H1 (cell line): ENCODE results near the gene MAP6D1. TPM values are rescaled to one million over a fixed set of nuclear protein-coding genes. Genes with fewer than 3 reads are reported as not detected.

Experiments used
- CTCF ChIA-PET: fragments of 300-600 bp; sonication (Branson Sonifier 250); formaldehyde crosslinking; loops from one replicate; lab custom pipeline; 2021; ENCODE audit not compliant: partially characterized antibody; lab: Charles Lee
- POLR2A ChIA-PET: fragments of 300-600 bp; sonication (Branson Sonifier 250); formaldehyde crosslinking; loops from one replicate; lab custom pipeline; 2021; ENCODE audit warnings: inconsistent platforms; ENCODE audit not compliant: partially characterized antibody; lab: Charles Lee
- DNase-seq, 2 experiments: peaks; one replicate each; pipeline versions ENCODE4 v3.0.0 to v3.0.0-alpha.2; 2010 to 2022; ENCODE audit warnings: low spot score in 2 of 2, low read depth in 1 of 2, mixed read lengths in 1 of 2
- FAIRE-seq: peaks from 2 replicates; lab custom pipeline; 2011; peaks lifted over from hg19 to GRCh38; lab: Jason Lieb, UNC
- H2AFZ ChIP-seq: 2 replicates; pipeline ENCODE4 v1.8.1; 2012; ENCODE audit warnings: low read length, inconsistent platforms
- H2AK5ac ChIP-seq: 2 replicates; pipeline ENCODE4 v1.6.1; 2013; ENCODE audit warnings: low read depth, low read length
- H2BK120ac ChIP-seq: replicated peaks from 2 replicates; pipeline ENCODE3; 2013; ENCODE audit warnings: low read depth, low read length, inconsistent platforms
- H2BK12ac ChIP-seq: 2 replicates; pipeline ENCODE4 v1.6.1; 2013; ENCODE audit warnings: low read depth, low read length
- H2BK15ac ChIP-seq: 2 replicates; pipeline ENCODE4 v1.6.1; 2013; ENCODE audit warnings: low read length
- H2BK20ac ChIP-seq: 2 replicates; pipeline ENCODE4 v1.6.1; 2013; ENCODE audit warnings: low read length
- H2BK5ac ChIP-seq: 2 replicates; pipeline ENCODE4 v1.6.1; 2013; ENCODE audit warnings: low read depth, low read length
- H3K14ac ChIP-seq: 2 replicates; pipeline ENCODE4 v1.6.1; 2013; ENCODE audit warnings: inconsistent platforms; ENCODE audit not compliant: insufficient read length
- H3K18ac ChIP-seq: 2 replicates; pipeline ENCODE4 v1.6.1; 2013; ENCODE audit warnings: low read length; ENCODE audit errors: extremely low read depth
- H3K23ac ChIP-seq: 2 replicates; pipeline ENCODE4 v1.6.1; 2013; ENCODE audit warnings: inconsistent platforms; ENCODE audit not compliant: insufficient read length
- H3K23me2 ChIP-seq: 2 replicates; pipeline ENCODE4 v1.6.1; 2013; ENCODE audit warnings: low read depth, low read length
- H3K27ac ChIP-seq: 2 replicates; pipeline ENCODE4 v1.6.1; 2011; ENCODE audit warnings: low read depth, low read length, inconsistent platforms
- H3K27me3 ChIP-seq, 4 experiments: replicated peaks in 1 of 4; 1 replicate in 1 of 4; 2 replicates in 3 of 4; pipeline versions ENCODE4 v1.6.1 to v1.8.1; 2011 to 2013; ENCODE audit warnings: low read length in 3 of 4, mild to moderate bottlenecking in 3 of 4, inconsistent platforms in 2 of 4, mixed read lengths in 2 of 4, moderate library complexity in 1 of 4; ENCODE audit not compliant: control insufficient read depth in 3 of 4, insufficient read depth in 3 of 4; ENCODE audit errors: extremely low read depth in 1 of 4
- H3K36me3 ChIP-seq, 4 experiments: 2 replicates each; pipeline versions ENCODE4 v1.6.1 to v1.8.1; 2011 to 2013; ENCODE audit warnings: mild to moderate bottlenecking in 4 of 4, low read length in 3 of 4, moderate library complexity in 2 of 4, control low read depth in 1 of 4, inconsistent platforms in 1 of 4; ENCODE audit not compliant: insufficient read depth in 4 of 4, control insufficient read depth in 2 of 4
- H3K4ac ChIP-seq: replicated peaks from 2 replicates; pipeline ENCODE3; 2013; ENCODE audit warnings: low read length, low read depth, mixed read lengths, inconsistent platforms; ENCODE audit not compliant: insufficient read length
- H3K4me1 ChIP-seq, 4 experiments: replicated peaks in 1 of 4; 1 replicate in 1 of 4; 2 replicates in 3 of 4; pipeline versions ENCODE4 v1.6.1 to v1.8.1; 2011 to 2013; ENCODE audit warnings: low read length in 3 of 4, inconsistent platforms in 2 of 4, mixed read lengths in 1 of 4; ENCODE audit not compliant: insufficient read depth in 4 of 4, control insufficient read depth in 3 of 4
- H3K4me2 ChIP-seq, 2 experiments: 2 replicates each; pipeline versions ENCODE4 v1.6.1 to v1.8.1; 2011 to 2013; ENCODE audit warnings: low read depth in 2 of 2, low read length in 2 of 2, control low read depth in 1 of 2, inconsistent platforms in 1 of 2, mild to moderate bottlenecking in 1 of 2; ENCODE audit not compliant: insufficient read depth in 1 of 2
- H3K4me3 ChIP-seq, 4 experiments: fragments of 200-600, 300-600 bp in 1 of 4; sonication (generic), shearing (Covaris generic), sonication (Bioruptor Twin) in 1 of 4; 2 replicates each; pipeline versions ENCODE4 v1.5.1 to v1.8.1; 2011 to 2016; ENCODE audit warnings: low read length in 4 of 4, low read depth in 3 of 4, control low read depth in 2 of 4, inconsistent platforms in 2 of 4, mild to moderate bottlenecking in 2 of 4, mixed read lengths in 1 of 4, moderate library complexity in 1 of 4; ENCODE audit not compliant: insufficient read depth in 2 of 4; ENCODE audit errors: extremely low read depth in 1 of 4
- H3K56ac ChIP-seq: replicated peaks from 2 replicates; pipeline ENCODE3; 2013; ENCODE audit warnings: low read depth, mild to moderate bottlenecking, mixed read lengths, low read length, inconsistent platforms; ENCODE audit not compliant: insufficient read length
- H3K79me1 ChIP-seq: 2 replicates; pipeline ENCODE4 v1.6.1; 2013; ENCODE audit warnings: low read depth, low read length, control low read depth
- H3K79me2 ChIP-seq, 2 experiments: 2 replicates each; pipeline versions ENCODE4 v1.6.1 to v1.8.1; 2012 to 2013; ENCODE audit warnings: low read length in 2 of 2, mild to moderate bottlenecking in 2 of 2, inconsistent platforms in 1 of 2; ENCODE audit not compliant: insufficient read depth in 2 of 2, control insufficient read depth in 1 of 2
- H3K9ac ChIP-seq, 4 experiments: replicated peaks in 1 of 4; 1 replicate in 1 of 4; 2 replicates in 3 of 4; pipeline versions ENCODE4 v1.6.1 to v1.8.1; 2011 to 2013; ENCODE audit warnings: low read depth in 3 of 4, low read length in 3 of 4, control low read depth in 2 of 4, mild to moderate bottlenecking in 2 of 4, moderate library complexity in 2 of 4, inconsistent platforms in 1 of 4; ENCODE audit errors: extremely low read depth in 1 of 4
- H3K9me3 ChIP-seq, 2 experiments: 2 replicates each; pipeline versions ENCODE4 v1.6.1 to v1.8.1; 2012 to 2013; ENCODE audit warnings: mild to moderate bottlenecking in 2 of 2, moderate library complexity in 2 of 2, control low read depth in 1 of 2, inconsistent platforms in 1 of 2, low read depth in 1 of 2, low read length in 1 of 2, mixed read lengths in 1 of 2; ENCODE audit not compliant: insufficient read depth in 2 of 2
- H4K20me1 ChIP-seq, 2 experiments: replicated peaks in 1 of 2; 2 replicates each; pipeline versions ENCODE3 to v1.8.1; 2011 to 2013; ENCODE audit warnings: inconsistent platforms in 2 of 2, low read length in 2 of 2, mild to moderate bottlenecking in 1 of 2; ENCODE audit not compliant: insufficient read depth in 2 of 2, control insufficient read depth in 1 of 2
- H4K5ac ChIP-seq: 2 replicates; pipeline ENCODE4 v1.6.1; 2013; ENCODE audit warnings: low read length, low read depth, mixed read lengths, inconsistent platforms; ENCODE audit not compliant: insufficient read length
- H4K8ac ChIP-seq: 2 replicates; pipeline ENCODE4 v1.8.0; 2013; ENCODE audit warnings: mild to moderate bottlenecking, moderate library complexity, low read length, inconsistent platforms; ENCODE audit not compliant: insufficient read depth; ENCODE audit errors: extremely low read depth
- H4K91ac ChIP-seq: replicated peaks from 2 replicates; pipeline ENCODE3; 2013; ENCODE audit warnings: low read length, mixed read lengths, inconsistent platforms; ENCODE audit not compliant: insufficient read length
- POLR2AphosphoS5 ChIP-seq: IDR thresholded peaks from 2 replicates; pipeline ENCODE4 v1.6.1; 2011; ENCODE audit warnings: low read depth, low read length
- polyA plus RNA-seq, 7 experiments: library from polyadenylated mRNA; depleted of rRNA in 3 of 7; stranded (reverse) in 5 of 7; unstranded in 2 of 7; fragments of >200 nt in 5 of 7; fragments of 200-250 nt in 2 of 7; gene quantifications; 1 replicate in 5 of 7; 2 replicates in 1 of 7; 4 replicates in 1 of 7; pipeline versions ENCODE4 v1.2.1 to v1.2.3, GENCODE V29; 2011 to 2013; ENCODE audit warnings: missing spikeins in 2 of 7, mixed read lengths in 2 of 7
- total RNA-seq: library from RNA; stranded (reverse); fragmentation: NEBNext Ultra II Directional; extraction: Animal tissue kit (Norgen Biotek cat#: 25700); gene quantifications from 2 replicates; pipeline ENCODE4 v1.2.1, GENCODE V29; 2021

The MAP6D1 gene
- total and polyA plus RNA-seq, 2 of the 8 experiments (the other 6 are each of a cell fraction or from before 2014, with no cell fraction given): 4.8 to 5.2 TPM

GRCh38 chr3:183766107-183766506 is 59.3 kb downstream of the MAP6D1 start:
- Histone ChIP-seq H3K9me3 (no peaks in the 10 kb centered on the region), H2AK5ac (no peak overlapping the region), H4K91ac (no peak overlapping the region), H3K23me2 (no peaks in the 10 kb centered on the region), H3K36me3 (peaks cover 14 to 42% (median 28%) of the 10 kb centered on the region in 4 experiments), H3K4me1 (no peaks in the 10 kb centered on the region), H3K27ac (no peak overlapping the region), H2BK120ac (no peak overlapping the region), H2BK20ac (no peak overlapping the region), H3K27me3 (no peaks in the 10 kb centered on the region), H3K4ac (no peak overlapping the region), H3K4me2 (no peak overlapping the region), H3K79me2 (no peaks in the 10 kb centered on the region), H4K20me1 (peaks cover 0 to 9% of the 10 kb centered on the region in 2 experiments), H3K23ac (no peak overlapping the region), H3K56ac (no peak overlapping the region), H3K18ac (no peak overlapping the region), H2BK15ac (no peak overlapping the region), H2BK5ac (no peak overlapping the region), H3K4me3 (no peak overlapping the region), H3K9ac (no peak overlapping the region), H2BK12ac (no peak overlapping the region), H3K79me1 (no peaks in the 10 kb centered on the region), H4K5ac (no peak overlapping the region), H4K8ac (no peak overlapping the region), H3K14ac (no peak overlapping the region), H2AFZ (no peak overlapping the region)
- TF ChIP-seq POLR2AphosphoS5: no peak
- ChIA-PET POLR2A (interaction anchor here (0.6 to 1.1 kb wide), 2 partner anchors 174 to 609 kb away, joined by 3 to 4 read pairs; no protein-coding TSS in a partner anchor), CTCF (interaction anchor here (1.2 to 5.0 kb wide), 5 partner anchors 13 to 367 kb away, joined by 3 to 26 read pairs (median 5); no protein-coding TSS in a partner anchor)
- FAIRE-seq: no peak
- DNase-seq: no peak

Other genes starting within 250 kb of the MAP6D1 start
- gene KLHL24, start 190.0 kb downstream of the MAP6D1 start, total RNA-seq: 33.5 and 36.2 TPM in 2 replicates
- 11.2 and 12.5 TPM in 2 replicates for gene KLHL24, start 190.0 kb downstream of the MAP6D1 start, polyA plus RNA-seq (2011; rRNA removed)
- gene YEATS2, start 127.8 kb downstream of the MAP6D1 start, total RNA-seq: 52.6 and 53.7 TPM in 2 replicates
- 35.3 and 36.5 TPM in 2 replicates for gene YEATS2, start 127.8 kb downstream of the MAP6D1 start, polyA plus RNA-seq (2011; rRNA removed)
- gene PARL, start 59.3 kb upstream of the MAP6D1 start, total RNA-seq: 81.3 and 85.0 TPM in 2 replicates
- 37.5 and 62.7 TPM in 2 replicates for gene PARL, start 59.3 kb upstream of the MAP6D1 start, polyA plus RNA-seq (2011; rRNA removed)
- gene ABCC5, start 192.3 kb upstream of the MAP6D1 start, total RNA-seq: 36.6 and 40.8 TPM in 2 replicates
- 25.3 TPM in 2 replicates for gene ABCC5, start 192.3 kb upstream of the MAP6D1 start, polyA plus RNA-seq (2011; rRNA removed)
- gene HTR3D, start 206.2 kb upstream of the MAP6D1 start, total RNA-seq: not detected in 2 replicates
- not detected in 2 replicates for gene HTR3D, start 206.2 kb upstream of the MAP6D1 start, polyA plus RNA-seq (2011; rRNA removed)
- not detected in 2 replicates for gene HTR3C, start 227.5 kb upstream of the MAP6D1 start, total RNA-seq
- 0.03 and 0.05 TPM in 2 replicates for gene HTR3C, start 227.5 kb upstream of the MAP6D1 start, polyA plus RNA-seq (2011; rRNA removed)